Putamen (tissue), 1 donor: ENCODE results near the gene CFAP20.

Experiments
- DNase-seq: peaks from one replicate; pipeline ENCODE4 v3.0.0-alpha.2; 2016; ENCODE audit warnings: low spot score

The CFAP20 gene

GRCh38 chr16:58129097-58129936 lies at the start of gene CFAP20:
CFAP20 (minus strand) TSS chr16:58129381; CDS start chr16:58129115, 266 bp downstream.
- DNase-seq = peak; percentile 99

GRCh38 chr16:58177353-58177710 lies 48.2 kb upstream of the CFAP20 start:
- DNase-seq = no peak

- no peak for DNase-seq
These were observed 47.6 kb upstream of the CFAP20 start for GRCh38 chr16:58176608-58177352.

- DNase-seq = no peak
These were observed 41.0 kb upstream of the CFAP20 start for GRCh38 chr16:58170223-58170622.

GRCh38 chr16:58160855-58161254 lies 31.7 kb upstream of the CFAP20 start:
- no peak for DNase-seq

GRCh38 chr16:58158725-58159124 lies 29.5 kb upstream of the CFAP20 start:
- DNase-seq = no peak

- no peak for DNase-seq
These were observed 28.9 kb upstream of the CFAP20 start for GRCh38 chr16:58157951-58158540.

GRCh38 chr16:58157239-58157638 lies 28.1 kb upstream of the CFAP20 start:
- DNase-seq = no peak

GRCh38 chr16:58155839-58156238 lies 26.7 kb upstream of the CFAP20 start:
- DNase-seq = no peak

- DNase-seq = no peak
These were observed 25.2 kb upstream of the CFAP20 start for GRCh38 chr16:58154345-58154744.

- DNase-seq = no peak
These were observed 23.2 kb upstream of the CFAP20 start for GRCh38 chr16:58152246-58152868.

GRCh38 chr16:58148526-58148925 lies 19.3 kb upstream of the CFAP20 start:
- no peak for DNase-seq

- DNase-seq = no peak
These were observed 18.9 kb upstream of the CFAP20 start for GRCh38 chr16:58148099-58148498.

GRCh38 chr16:58138852-58139251 lies 9.7 kb upstream of the CFAP20 start:
- DNase-seq = no peak

- no peak for DNase-seq
These were observed 8.4 kb upstream of the CFAP20 start for GRCh38 chr16:58137581-58137980.

- no peak for DNase-seq
These were observed 477 bp downstream of the CFAP20 start for GRCh38 chr16:58128711-58129096.

GRCh38 chr16:58128181-58128631 lies 975 bp downstream of the CFAP20 start:
- DNase-seq = no peak

GRCh38 chr16:58127634-58128033 lies 1.5 kb downstream of the CFAP20 start:
- no peak for DNase-seq

GRCh38 chr16:58127033-58127556 lies 2.1 kb downstream of the CFAP20 start:
- DNase-seq = no peak

- no peak for DNase-seq
These were observed 2.7 kb downstream of the CFAP20 start for GRCh38 chr16:58126451-58126961.

- no peak for DNase-seq
These were observed 3.3 kb downstream of the CFAP20 start for GRCh38 chr16:58125781-58126335.

GRCh38 chr16:58125041-58125440 lies 4.1 kb downstream of the CFAP20 start:
- no peak for DNase-seq
